Umbilical cord (tissue), 1 donor: ENCODE results near the gene CTDSP2. TPM values are rescaled to one million over a fixed set of nuclear protein-coding genes. Genes with fewer than 3 reads are reported as not detected.

Source experiments
- total RNA-seq: library from RNA; depleted of rRNA; stranded (reverse); fragments of >200 nt; gene quantifications from one replicate; pipeline ENCODE4 v1.2.3, GENCODE V29; 2014; ENCODE audit warnings: low replicate concordance; ENCODE audit not compliant: insufficient read depth

The CTDSP2 gene
- total RNA-seq, 1 donor from 2014 or later, result 68.4 TPM

Other genes starting within 250 kb of the CTDSP2 start
- gene DTX3, start 241.9 kb downstream of the CTDSP2 start, total RNA-seq, result 17.6 TPM
- gene ARHGEF25, start 235.3 kb downstream of the CTDSP2 start, total RNA-seq, result 101 TPM
- 1.4 TPM for gene B4GALNT1, start 213.5 kb downstream of the CTDSP2 start, total RNA-seq
- 150 TPM for gene OS9, start 152.6 kb downstream of the CTDSP2 start, total RNA-seq
- gene AGAP2, start 108.0 kb downstream of the CTDSP2 start, total RNA-seq, result 1.4 TPM
- gene TSPAN31, start 101.7 kb downstream of the CTDSP2 start, total RNA-seq, result 50.1 TPM
- gene CDK4, start 94.4 kb downstream of the CTDSP2 start, total RNA-seq, result 62.1 TPM
- gene MARCHF9, start 91.6 kb downstream of the CTDSP2 start, total RNA-seq, result 7.7 TPM
- not detected for gene CYP27B1, start 79.7 kb downstream of the CTDSP2 start, total RNA-seq
- not detected for gene METTL1, start 74.6 kb downstream of the CTDSP2 start, total RNA-seq
- 1.4 TPM for gene EEF1AKMT3, start 74.1 kb downstream of the CTDSP2 start, total RNA-seq
- gene TSFM, start 63.9 kb downstream of the CTDSP2 start, total RNA-seq, result 7.0 TPM
- 7.0 TPM for gene AVIL, start 28.0 kb downstream of the CTDSP2 start, total RNA-seq
- gene ATP23, start 94.8 kb upstream of the CTDSP2 start, total RNA-seq, result 36.1 TPM